HFFc6 (cell line): Measurements from ENCODE around the gene ABCC2. TPM values are rescaled to one million over a fixed set of nuclear protein-coding genes. Genes with fewer than 3 reads are reported as not detected.
"Not testable (repeated sequence)": the region's sequence is repeated elsewhere in the genome, so short reads cannot be mapped to it uniquely, and the experiment has no call there.

Experiments
- DNase-seq: peaks from one replicate; pipeline ENCODE4 v3.0.0-alpha.2; 2018
- H3K27ac Mint-ChIP-seq: 2 replicates; pipeline ENCODE4 v1.8.0; 2020; ENCODE audit warnings: mild to moderate bottlenecking, mixed read lengths
- H3K27me3 Mint-ChIP-seq: 2 replicates; pipeline ENCODE4 v1.8.0; 2021; ENCODE audit warnings: mild to moderate bottlenecking, moderate library complexity, mixed read lengths; ENCODE audit not compliant: insufficient read depth
- H3K36me3 Mint-ChIP-seq: 2 replicates; pipeline ENCODE4 v1.8.0; 2021; ENCODE audit warnings: low read depth, mixed read lengths
- H3K4me1 Mint-ChIP-seq: 2 replicates; pipeline ENCODE4 v1.8.0; 2020; ENCODE audit warnings: low read depth, mixed read lengths
- H3K4me3 Mint-ChIP-seq: 2 replicates; pipeline ENCODE4 v1.8.0; 2020; ENCODE audit warnings: mild to moderate bottlenecking, moderate library complexity, mixed read lengths
- H3K9me3 Mint-ChIP-seq: 2 replicates; pipeline ENCODE4 v1.8.0; 2020; ENCODE audit warnings: mild to moderate bottlenecking, mixed read lengths
- long read RNA-seq: library from polyadenylated mRNA; unstranded; transcript quantifications from one replicate; pipeline ENCODE4 v2.0.0, GENCODE V29; 2019
- total RNA-seq, 6 experiments: library from RNA; stranded (reverse); fragmentation: NEBNext Ultra II Directional; extraction: Animal tissue kit (Norgen Biotek cat#: 25700); gene quantifications; 2 replicates in 1 of 6; 3 replicates in 5 of 6; pipeline ENCODE4 v1.2.3, GENCODE V29; 2021
- TF ChIP-seq, protein P1 (sequence below): fragments of 200-600 bp; sonication (generic); IDR thresholded peaks from 2 replicates; pipeline ENCODE4 v1.5.0; 2021; ENCODE audit warnings: antibody characterized with exemption, mild to moderate bottlenecking

Gene ABCC2
- total RNA-seq: 1 to 10 TPM in 4 of 6 experiments, under 1 TPM in 2; 0.43 to 1.7 (median 1.1) TPM
- long read RNA-seq, partial matches to known transcripts: 0 of 1 reads
- long read RNA-seq, other reads (novel, unspliced or antisense): 1 of 1 reads

GRCh38 chr10:99782447-99783286 is at the start of gene ABCC2:
TSS of gene ABCC2 (plus strand) at chr10:99782640. CDS start at chr10:99782845, 205 bp downstream.
- Mint-ChIP-seq H3K4me1 (peaks cover 84% of the 10 kb centered on the region), H3K27me3 (no peaks in the 10 kb centered on the region), H3K36me3 (no peaks in the 10 kb centered on the region; the same call in 1 of the 2 replicates), H3K9me3 (no peaks in the 10 kb centered on the region), H3K4me3 (no peak within 1 kb of the TSS), H3K27ac (peak within 1 kb of the TSS; percentile 89)
- DNase-seq: no peak
- TF ChIP-seq, protein P1, sequence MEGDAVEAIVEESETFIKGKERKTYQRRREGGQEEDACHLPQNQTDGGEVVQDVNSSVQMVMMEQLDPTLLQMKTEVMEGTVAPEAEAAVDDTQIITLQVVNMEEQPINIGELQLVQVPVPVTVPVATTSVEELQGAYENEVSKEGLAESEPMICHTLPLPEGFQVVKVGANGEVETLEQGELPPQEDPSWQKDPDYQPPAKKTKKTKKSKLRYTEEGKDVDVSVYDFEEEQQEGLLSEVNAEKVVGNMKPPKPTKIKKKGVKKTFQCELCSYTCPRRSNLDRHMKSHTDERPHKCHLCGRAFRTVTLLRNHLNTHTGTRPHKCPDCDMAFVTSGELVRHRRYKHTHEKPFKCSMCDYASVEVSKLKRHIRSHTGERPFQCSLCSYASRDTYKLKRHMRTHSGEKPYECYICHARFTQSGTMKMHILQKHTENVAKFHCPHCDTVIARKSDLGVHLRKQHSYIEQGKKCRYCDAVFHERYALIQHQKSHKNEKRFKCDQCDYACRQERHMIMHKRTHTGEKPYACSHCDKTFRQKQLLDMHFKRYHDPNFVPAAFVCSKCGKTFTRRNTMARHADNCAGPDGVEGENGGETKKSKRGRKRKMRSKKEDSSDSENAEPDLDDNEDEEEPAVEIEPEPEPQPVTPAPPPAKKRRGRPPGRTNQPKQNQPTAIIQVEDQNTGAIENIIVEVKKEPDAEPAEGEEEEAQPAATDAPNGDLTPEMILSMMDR: no peak

DNA sequence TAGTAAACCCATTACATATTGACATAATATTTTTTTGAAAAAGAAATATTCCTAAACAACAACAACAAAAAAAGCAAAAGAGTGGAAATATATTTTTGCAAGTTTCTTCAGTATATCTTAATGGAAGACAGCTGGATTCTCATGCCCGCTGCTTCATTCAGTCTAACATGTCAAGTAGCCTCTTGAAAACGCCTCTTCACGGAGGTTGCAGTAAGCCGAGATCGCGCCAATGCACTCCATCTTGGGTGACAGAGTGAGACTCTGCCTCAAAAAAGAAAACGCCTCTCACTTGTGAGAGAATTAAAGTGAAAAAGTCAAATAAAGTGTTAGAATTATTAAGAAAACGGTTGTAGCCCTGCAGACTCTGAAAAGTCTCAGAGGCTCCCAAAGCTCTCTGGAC is 49.1 kb upstream of the ABCC2 start:
- Mint-ChIP-seq H3K27me3 (peaks cover 4% of the 10 kb centered on the region), H3K27ac (peak overlapping the region; percentile 79), H3K4me3 (peak overlapping the region; percentile 100), H3K4me1 (peaks cover 43% of the 10 kb centered on the region), H3K36me3 (peaks cover 41% of the 10 kb centered on the region), H3K9me3 (no peaks in the 10 kb centered on the region)
- no peak for DNase-seq
- TF ChIP-seq, protein P1: no peak

GRCh38 chr10:99734111-99734510 is 48.3 kb upstream of the ABCC2 start:
- not testable (repeated sequence) for DNase-seq, H3K27ac Mint-ChIP-seq, H3K4me3 Mint-ChIP-seq, H3K9me3 Mint-ChIP-seq, H3K27me3 Mint-ChIP-seq
- H3K36me3 Mint-ChIP-seq: peaks cover 41% of the 10 kb centered on the region
- peaks cover 43% of the 10 kb centered on the region for H3K4me1 Mint-ChIP-seq

GRCh38 chr10:99740260-99740659 is 42.2 kb upstream of the ABCC2 start:
- TF ChIP-seq, protein P1: no peak
- Mint-ChIP-seq H3K4me3 (no peak overlapping the region), H3K4me1 (peaks cover 52% of the 10 kb centered on the region), H3K9me3 (peaks cover 21% of the 10 kb centered on the region), H3K36me3 (peaks cover 78% of the 10 kb centered on the region), H3K27ac (no peak overlapping the region), H3K27me3 (no peaks in the 10 kb centered on the region)
- DNase-seq: no peak

DNA sequence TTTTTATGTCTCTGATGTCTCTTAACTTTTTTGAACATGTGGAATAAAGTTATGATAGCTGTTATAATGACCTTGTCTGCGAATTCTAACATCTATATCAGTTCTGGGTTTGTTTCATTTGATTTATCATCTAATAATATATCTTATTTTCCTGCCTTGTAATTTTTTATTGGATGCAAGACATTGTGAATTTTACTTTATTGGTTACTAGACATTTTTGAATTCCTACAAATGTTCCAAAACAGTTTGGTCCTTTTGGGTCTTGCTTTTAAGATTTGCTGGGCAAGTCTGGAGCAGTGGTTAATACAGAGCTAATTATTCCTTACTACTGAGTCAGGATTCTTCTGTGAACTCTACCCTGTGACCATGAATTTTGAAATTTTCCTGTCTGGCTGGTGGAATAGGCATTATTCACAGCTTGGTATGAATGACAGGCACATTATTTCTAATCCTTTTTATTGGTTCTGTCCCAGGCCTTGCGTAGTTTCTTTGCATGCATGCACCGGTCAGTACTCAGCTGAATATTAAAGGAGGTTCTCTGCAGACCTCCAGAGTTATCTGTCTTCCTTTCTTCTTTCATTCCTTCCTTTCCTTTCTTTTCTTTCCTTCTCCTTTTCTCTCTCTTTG is 41.4 kb upstream of the ABCC2 start:
- H3K9me3 Mint-ChIP-seq: peaks cover 21% of the 10 kb centered on the region
- H3K27ac Mint-ChIP-seq: peak overlapping the region; percentile 84
- H3K4me1 Mint-ChIP-seq: peaks cover 44% of the 10 kb centered on the region
- no peaks in the 10 kb centered on the region for H3K27me3 Mint-ChIP-seq
- TF ChIP-seq, protein P1: no peak
- peak overlapping the region; percentile 31; the same call in 1 of the 2 replicates for H3K4me3 Mint-ChIP-seq
- peaks cover 76% of the 10 kb centered on the region for H3K36me3 Mint-ChIP-seq
- peak; percentile 29 for DNase-seq
